HG03571 (cell line): Measurements from ENCODE around the gene LAMP5.

Source experiments
- ATAC-seq: cut with Tn5 transposase; IDR thresholded peaks from one replicate; pipeline ENCODE4 v1.9.1; 2021; ENCODE audit not compliant: unreplicated experiment

LAMP5 gene, protein sequence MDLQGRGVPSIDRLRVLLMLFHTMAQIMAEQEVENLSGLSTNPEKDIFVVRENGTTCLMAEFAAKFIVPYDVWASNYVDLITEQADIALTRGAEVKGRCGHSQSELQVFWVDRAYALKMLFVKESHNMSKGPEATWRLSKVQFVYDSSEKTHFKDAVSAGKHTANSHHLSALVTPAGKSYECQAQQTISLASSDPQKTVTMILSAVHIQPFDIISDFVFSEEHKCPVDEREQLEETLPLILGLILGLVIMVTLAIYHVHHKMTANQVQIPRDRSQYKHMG

DNA sequence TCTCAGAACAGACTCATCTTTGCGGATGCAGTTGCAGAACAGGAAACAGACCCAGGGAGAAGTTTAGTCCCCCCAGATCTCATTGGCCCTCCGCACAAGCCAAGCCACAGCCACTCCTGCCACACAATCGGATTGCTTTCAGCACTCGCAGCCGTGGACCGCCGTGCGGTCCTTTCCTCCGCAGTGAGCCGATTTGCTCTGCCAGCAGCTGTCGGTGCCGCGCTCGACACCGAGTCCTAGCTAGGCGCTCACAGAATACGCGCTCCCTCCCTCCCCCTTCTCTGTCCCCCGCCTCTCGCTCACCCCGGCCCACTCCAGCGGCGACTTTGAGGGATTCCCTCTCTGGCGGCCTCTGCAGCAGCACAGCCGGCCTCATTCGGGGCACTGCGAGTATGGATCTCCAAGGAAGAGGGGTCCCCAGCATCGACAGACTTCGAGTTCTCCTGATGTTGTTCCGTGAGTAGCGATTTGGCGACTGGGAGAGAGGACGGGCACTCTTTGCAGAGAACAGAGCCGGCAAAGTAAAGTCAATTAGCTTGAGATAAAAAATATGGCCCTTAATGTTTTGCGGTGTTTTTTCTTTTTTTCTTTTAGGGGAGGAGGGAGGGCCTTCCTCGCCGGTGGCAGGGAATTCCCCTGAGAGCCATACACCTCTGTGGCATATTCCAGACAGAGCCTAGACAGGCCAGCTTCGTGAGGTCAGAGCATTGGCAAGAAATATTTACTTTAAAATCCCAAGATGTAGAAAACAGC lies at the start of gene LAMP5:
TSS of gene LAMP5 (plus strand) at position 130 of the 753 bp plus-strand sequence. CDS start at position 393, 263 bp downstream.
- no peak for ATAC-seq

DNA sequence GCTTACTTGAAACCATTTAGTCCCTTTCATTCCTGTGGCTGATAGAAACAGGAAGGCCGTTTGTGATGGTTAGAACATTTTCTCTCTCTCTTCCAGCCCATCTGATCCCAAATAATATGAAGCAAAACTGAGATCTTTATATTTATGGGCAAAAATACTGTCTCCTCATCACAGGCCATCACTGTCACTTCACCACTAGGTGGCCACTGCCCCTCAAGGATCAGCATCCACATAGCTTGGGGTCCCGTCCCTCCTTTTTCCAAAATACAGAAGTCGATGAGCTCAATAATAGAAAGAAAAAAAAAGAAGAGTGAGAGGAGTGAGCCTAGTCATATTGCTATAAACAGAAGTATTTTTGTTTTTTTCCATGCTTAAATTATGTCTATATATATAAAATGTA lies 46.4 kb upstream of the LAMP5 start:
- no peak for ATAC-seq

DNA sequence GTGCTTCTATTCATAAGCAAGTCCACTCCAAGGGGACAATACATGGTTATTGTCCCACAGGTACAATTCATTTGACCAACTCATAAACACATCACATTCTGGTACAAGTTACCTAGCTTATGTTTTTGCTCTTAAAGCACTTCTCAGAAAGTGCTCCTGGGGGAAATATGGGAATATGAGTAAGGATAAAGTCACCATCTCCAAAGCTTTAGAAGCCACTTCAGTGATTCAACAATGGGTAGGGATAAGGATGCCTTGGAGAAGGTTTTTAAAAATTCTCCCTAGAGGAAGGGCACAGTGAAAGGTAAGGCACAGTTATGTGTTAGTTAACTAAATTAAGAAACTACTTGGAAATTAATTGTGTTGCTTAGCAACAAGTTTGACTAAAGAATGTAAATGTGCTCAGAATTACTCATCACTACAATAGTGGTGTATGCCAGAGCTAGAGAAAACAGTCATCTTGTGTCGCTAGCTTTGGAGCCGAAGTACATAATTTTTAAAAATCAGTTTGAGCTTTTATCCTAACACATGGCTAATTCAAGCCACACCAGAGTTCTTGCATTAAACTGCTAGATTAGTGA lies 39.5 kb upstream of the LAMP5 start:
- no peak for ATAC-seq

DNA sequence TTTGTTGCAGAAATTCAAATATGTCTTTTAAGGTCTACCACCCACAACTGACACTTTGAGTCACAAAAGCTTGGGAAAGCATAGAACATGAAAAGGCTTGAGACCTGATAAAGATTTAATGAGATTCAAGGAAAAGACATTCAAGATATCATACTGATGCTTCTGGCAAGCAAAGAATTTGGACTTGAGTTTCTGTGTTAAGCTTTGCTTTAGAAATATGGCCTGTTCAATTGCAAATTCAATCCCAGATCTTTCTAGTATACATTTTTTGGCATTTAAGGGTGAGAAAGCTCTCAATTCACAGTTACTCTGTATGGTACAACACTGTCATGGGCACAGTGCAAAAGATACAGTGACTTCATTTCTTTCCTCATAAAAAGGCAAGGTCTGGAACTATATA lies 38.9 kb upstream of the LAMP5 start:
- ATAC-seq, result no peak

DNA sequence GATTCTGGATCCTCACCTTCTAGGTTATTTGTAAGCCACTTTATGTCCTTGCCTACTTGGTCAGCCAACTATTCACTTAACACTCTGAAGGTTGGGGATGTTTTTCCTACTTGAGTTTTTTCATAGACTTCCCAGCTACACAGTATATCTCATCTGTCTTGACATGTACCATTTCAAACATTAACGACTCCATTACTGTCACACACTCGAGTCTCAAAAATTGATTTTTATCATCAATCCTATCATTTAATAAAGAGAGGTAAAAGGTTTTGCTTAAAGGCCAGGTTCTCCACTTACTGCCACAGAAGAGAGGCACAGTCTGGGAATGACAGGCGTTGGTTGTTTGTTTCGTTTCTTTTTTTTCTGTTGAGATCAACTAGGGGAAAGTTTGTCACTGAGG lies 38.2 kb upstream of the LAMP5 start:
- ATAC-seq, result no peak

DNA sequence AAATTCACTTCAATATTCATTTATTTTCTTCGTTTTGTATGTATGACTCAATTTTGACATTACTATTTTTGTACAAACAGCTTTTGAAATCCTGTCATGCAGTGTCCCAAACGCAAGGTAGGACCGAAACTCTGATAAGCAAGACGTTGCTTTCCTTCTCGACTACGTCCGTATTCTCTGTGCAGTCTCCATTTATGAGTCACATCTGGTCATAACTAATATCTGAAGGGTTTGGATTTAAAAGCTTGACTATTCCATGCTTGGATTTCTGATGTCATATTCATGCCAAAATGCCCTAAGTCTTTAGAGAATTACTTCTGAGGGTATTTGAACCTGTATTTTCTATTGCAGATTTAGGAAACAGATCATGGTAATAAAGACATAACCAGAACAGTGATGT lies 37.8 kb upstream of the LAMP5 start:
- ATAC-seq, result no peak

DNA sequence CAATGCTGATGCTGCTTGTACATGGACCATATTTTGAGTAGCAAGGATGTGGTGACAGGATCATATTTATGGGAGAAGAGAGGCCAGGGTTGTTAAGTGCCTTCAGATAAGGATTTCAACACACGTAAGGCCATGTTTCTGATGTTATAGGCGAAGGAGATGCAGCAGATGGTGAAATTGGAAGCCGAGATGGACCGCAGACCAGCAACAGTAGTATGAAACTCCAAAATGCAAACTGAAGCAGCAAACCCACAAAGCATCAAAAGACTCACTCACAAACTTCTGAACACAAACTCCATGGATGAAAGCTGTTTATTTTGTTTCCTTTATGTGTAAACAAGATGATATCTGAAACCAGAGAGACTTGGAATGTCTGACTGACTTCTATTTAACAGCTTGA lies 35.6 kb upstream of the LAMP5 start:
- no peak for ATAC-seq

DNA sequence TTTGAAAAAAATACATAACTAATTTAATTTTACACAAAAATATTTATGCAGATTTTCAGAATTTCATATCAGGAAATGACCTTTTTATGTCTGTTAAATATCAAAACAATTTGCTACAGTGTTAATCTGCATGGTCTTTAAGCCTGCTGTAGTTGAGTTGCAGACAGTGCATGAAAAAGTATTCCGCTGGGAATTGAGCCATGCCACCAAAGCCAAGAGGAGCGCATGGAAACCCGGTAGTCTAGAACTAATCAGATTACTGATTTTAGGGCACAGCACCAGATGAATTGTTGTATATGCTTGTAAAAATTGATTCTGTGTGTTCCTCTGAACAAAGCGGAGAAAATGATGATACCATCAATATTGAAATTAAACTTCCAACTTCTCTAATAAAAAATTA lies 34.3 kb upstream of the LAMP5 start:
- no peak for ATAC-seq

DNA sequence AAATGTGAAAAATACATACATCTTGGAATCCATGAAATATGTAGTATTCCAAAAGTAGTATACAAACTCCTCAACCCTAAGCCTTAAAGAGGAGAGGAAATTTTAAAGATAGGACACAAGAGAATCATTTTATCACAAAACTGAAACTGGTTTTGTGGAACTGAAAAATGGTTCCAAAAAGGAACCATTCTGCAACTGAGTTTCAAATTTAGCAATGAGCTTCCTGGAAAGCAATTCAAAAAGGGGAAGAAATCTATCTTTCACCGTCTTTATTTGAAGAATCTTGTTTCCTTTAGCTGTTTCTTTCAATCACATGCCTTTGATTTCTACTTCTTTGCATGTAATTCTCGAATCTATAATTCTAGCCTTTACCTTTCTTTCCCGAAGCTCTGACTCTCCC lies 32.2 kb upstream of the LAMP5 start:
- ATAC-seq, result no peak

DNA sequence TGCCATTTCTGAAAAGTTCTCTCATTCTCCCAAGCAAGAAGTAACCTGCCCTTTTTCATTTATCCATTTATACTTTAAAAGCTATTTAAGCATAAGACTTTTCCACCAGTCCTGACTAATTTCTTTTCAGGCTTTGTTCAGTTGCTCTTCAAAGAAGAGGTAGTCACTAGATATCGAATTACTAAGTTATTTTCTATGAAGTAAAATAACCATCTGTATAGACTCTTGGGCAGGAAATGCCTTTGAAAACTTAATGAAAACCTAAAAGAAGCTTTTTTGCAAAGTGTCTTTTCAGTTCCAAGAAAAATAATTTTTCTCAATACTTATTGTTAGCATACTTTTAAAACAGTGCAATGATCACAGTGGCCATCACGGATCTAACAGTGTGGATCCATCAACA lies 31.3 kb upstream of the LAMP5 start:
- no peak for ATAC-seq

DNA sequence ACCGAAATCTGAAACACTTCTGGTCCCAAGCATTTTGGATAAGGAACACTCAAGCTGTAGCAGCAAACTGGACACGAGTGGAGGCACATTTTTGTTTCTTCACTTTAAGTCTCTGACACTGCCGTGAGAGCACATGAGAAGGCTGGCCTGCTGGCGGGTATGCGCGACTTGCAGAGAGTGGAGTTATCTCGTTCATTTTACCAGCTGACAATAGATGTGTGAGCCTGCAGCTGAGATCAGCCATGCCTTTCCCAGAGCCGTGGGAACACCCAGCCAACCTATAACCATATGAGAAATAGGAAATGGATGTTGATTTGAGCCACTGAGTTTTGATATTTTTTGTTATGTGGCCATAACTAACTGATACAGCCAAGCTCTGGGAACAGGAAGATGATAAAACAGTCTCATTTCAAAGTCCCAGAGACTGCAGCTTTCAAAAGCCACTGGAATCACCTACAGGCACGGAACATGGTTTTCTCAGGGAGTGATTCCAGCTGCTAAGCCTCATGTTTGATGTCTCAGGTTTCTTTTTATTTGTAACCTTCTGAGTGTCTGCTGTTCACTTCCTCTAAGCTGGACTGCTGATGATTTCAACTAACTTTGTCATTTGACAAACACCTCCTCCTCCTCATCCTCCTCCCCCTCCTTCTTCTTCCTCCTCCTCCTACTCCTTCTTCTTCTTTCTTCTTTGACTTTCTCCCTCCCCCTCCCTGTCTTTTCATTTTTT lies 28.6 kb upstream of the LAMP5 start:
- ATAC-seq, result no peak

DNA sequence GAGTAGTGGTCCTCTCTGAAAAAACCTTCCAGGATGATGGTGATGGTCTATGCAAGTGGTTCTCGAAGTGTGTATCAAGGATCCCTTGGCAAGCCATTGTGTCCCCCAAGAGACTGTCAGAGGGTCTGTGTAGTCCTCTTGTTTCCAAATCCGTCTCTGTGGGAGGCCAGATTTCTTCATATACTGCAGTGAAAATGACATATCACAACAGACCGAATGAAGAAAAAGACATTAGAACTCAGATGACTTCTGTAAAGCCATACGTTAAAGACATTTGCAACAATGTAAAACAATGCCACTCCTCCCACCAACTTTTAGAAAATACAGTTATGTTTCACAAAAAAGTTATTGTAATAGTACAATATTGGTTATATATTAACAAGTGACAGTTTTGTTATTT lies 27.2 kb upstream of the LAMP5 start:
- ATAC-seq, result no peak

DNA sequence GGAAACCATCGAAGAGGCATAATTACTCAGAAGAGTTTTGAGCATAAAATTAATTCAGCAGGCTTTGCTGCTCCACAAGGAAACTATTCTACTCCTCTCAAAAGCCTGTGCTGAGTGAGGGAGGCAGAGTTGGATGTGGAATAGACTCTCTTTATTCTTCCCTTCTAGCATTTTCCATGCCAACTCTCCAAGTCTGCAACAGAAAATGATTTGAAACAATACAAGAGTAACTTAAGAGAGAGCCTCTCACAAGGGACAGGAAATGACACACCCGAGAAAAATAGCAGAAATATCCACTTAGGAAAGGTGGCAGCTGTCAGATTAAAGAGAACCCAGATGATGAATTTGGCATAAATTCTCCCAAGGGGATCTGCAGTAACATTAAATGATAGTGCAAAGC lies 26.3 kb upstream of the LAMP5 start:
- ATAC-seq, result no peak

DNA sequence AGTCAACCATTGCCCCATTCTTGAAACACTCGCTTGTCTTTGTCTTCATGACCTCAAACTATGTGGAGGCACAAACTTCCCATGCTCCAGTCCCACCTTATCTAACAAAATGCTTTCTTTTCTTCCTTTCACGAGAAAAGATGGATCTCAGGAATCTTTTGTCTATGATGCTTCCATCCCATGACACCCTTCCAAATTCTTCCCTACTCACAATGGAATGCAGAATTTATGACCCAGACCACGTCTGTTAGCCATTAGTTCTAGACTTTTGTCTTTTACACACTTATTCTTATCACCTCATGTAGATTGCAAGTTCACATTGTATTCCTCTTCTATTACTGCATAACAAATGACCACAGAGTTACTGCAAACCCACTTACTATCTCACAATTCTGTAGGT lies 24.2 kb upstream of the LAMP5 start:
- ATAC-seq, result no peak

DNA sequence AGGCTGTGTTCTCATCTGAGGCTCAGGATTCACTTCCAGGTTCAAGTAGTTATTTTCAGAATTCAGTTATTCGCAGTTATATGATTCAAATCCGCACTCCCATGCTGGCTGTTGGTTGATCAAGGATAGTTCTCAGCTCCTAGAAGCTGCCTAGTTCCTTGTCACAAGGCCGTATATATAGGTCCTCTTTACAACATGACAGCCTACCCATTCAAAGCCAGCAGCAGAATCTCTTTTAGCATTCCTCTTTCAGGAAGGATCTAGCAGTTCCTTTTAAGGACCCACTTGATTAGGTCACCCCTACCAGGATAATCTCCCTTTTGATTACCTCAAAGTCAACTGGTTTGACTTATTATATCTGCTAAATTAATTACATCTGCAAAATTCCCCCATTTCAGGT lies 23.8 kb upstream of the LAMP5 start:
- no peak for ATAC-seq

DNA sequence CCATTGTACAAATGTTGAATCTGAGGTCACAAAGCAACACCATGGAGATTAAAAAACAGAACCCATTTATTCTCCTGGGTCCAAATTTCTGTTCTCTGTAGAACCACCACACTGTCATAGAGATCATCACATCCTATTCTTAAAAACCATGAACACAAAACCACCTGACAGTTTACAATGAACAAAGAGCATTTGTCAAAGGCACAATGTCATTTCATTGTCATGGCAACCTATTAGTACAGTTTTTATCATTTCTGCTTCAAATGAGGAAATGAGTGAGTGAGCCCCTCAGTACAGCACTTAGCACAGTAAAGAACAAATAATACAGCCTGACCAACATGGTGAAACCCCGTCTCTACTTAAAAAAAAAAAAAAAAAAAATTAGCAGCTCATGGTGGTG lies 23.1 kb upstream of the LAMP5 start:
- ATAC-seq, result no peak

DNA sequence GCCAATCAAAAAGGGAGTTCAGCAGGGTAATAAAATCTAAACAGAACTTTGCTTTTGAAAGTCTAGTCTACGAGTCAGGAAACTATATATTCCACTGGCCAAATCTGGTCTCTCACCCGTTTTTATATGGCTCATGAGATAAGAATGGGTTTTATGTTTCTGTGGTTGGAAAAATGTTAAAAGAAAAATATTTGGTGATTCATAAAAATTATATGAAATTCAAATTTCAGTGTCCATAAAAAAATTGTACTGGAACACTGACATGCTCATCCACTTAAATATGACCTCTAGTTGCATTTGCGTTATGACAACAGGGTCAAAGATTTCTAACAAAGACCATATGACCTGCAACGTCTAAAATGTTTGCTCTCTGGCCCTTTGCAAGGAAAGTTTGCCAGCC lies 22.3 kb upstream of the LAMP5 start:
- no peak for ATAC-seq

DNA sequence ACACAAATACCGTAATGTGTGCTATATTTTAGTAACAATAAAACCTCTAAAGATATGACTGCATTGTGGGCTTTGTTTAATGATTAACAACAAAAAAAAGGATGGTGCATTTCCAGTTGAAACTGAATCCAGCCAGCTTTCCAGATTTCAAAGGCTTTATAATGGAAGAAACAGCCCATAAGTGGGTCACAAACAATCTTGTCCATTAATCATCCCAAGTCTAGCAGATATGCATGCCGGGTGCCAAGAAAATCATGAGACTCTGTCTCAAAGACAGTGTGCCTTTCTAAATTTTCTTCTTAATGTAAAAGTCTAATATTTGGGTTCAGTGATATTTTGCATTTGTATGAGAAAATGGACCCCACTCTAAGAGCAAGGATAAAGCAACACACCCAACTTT lies 20.6 kb upstream of the LAMP5 start:
- ATAC-seq, result no peak

DNA sequence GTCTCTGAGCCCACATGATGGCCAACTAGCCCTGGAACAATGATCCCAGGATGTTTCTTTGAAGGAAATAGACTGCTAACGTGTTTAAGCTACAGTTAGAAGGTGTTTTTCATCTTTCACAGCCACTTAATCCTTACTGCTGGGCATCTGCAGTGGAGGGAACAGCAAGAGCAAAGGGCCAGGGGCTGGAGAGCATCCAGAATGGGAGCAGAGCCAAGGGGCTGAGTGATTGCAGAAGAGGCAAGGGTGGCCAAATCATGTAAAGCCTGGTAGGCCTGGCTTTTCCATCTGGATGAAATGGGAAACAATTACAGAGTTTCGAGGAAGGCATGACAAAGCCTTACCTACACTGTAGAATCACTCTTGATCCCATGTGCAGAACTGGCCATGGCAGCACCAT lies 18.7 kb upstream of the LAMP5 start:
- no peak for ATAC-seq

DNA sequence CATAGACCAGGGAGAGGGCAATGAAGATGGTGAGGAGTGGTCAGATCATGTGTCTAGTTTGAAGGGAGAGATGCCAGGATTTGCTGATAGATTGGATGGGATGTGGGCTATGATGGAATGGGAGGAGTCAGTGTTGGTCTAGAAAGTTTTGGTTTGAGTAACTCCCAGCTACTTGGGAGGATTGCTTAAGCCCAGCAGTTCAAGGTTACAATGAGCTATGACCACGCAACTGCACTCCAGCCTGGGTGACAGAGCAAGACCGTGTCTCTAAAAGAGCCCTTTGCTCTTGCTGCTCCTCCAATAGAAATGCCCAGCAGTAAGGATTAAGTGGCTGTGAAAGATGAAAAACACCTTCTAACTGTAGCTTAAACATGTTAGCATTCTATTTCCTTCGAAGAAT lies 18.2 kb upstream of the LAMP5 start:
- ATAC-seq, result no peak

DNA sequence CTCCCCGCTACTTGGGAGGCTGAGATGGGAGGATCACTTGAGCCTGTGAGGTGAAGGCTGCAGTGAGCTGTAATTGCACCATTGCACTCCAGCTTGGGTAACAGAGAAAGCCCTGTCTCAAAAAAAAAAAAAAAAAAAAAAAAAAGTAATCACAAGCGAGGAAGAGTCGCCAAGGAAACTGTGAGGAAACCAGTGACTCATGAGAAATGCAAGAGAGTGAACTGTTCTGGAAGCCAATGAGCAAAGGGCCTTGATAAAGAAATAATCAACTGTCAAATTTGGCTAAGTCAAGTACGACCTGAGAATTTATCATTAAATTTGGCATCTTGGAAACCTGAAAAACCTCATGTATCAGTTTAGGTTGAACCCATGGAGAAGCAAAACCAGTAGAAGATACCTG lies 16.1 kb upstream of the LAMP5 start:
- ATAC-seq, result no peak
